ENCODE measurements around the gene IQCF5.
"Not testable (repeated sequence)": the region's sequence is repeated elsewhere in the genome, so short reads cannot be mapped to it uniquely, and the experiment has no call there.

Gene IQCF5
- 0 reads per million in 2 donors for total RNA-seq

GRCh38 chr3:51875501-51875900 lies at the start of gene IQCF5:
Gene IQCF5 (minus strand): TSS chr3:51875601. CDS start chr3:51875531, 70 bp downstream.
- no peak for DNase-seq

- no peak for DNase-seq
These were observed 45.7 kb upstream of the IQCF5 start for GRCh38 chr3:51921081-51921578.

GRCh38 chr3:51916418-51916817 lies 41.0 kb upstream of the IQCF5 start:
- no peak for DNase-seq

GRCh38 chr3:51908026-51908425 lies 32.6 kb upstream of the IQCF5 start:
- no peak for DNase-seq

GRCh38 chr3:51904034-51904823 lies 28.8 kb upstream of the IQCF5 start:
- DNase-seq: no peak

- DNase-seq: not testable (repeated sequence)
These were observed 27.0 kb upstream of the IQCF5 start for GRCh38 chr3:51902361-51902760.

GRCh38 chr3:51900043-51900442 lies 24.6 kb upstream of the IQCF5 start:
- not testable (repeated sequence) for DNase-seq

GRCh38 chr3:51897391-51897790 lies 22.0 kb upstream of the IQCF5 start:
- DNase-seq: no peak

GRCh38 chr3:51896607-51897305 lies 21.4 kb upstream of the IQCF5 start:
- no peak for DNase-seq

GRCh38 chr3:51894939-51895338 lies 19.5 kb upstream of the IQCF5 start:
- DNase-seq: no peak

- DNase-seq: no peak
These were observed 19.0 kb upstream of the IQCF5 start for GRCh38 chr3:51894391-51894790.

- DNase-seq: no peak
These were observed 16.0 kb upstream of the IQCF5 start for GRCh38 chr3:51891242-51892039.

GRCh38 chr3:51888463-51889105 lies 13.2 kb upstream of the IQCF5 start:
- no peak for DNase-seq

GRCh38 chr3:51887620-51888019 lies 12.2 kb upstream of the IQCF5 start:
- DNase-seq: no peak

- no peak for DNase-seq
These were observed 11.0 kb upstream of the IQCF5 start for GRCh38 chr3:51886447-51886846.

GRCh38 chr3:51879937-51880336 lies 4.5 kb upstream of the IQCF5 start:
- no peak for DNase-seq

- no peak for DNase-seq
These were observed 785 bp upstream of the IQCF5 start for GRCh38 chr3:51876186-51876585.

- DNase-seq: no peak
These were observed 512 bp downstream of the IQCF5 start for GRCh38 chr3:51874889-51875288.

- DNase-seq: no peak
These were observed 990 bp downstream of the IQCF5 start for GRCh38 chr3:51874411-51874810.

- no peak for DNase-seq
These were observed 1.5 kb downstream of the IQCF5 start for GRCh38 chr3:51873876-51874275.

GRCh38 chr3:51873253-51873766 lies 2.1 kb downstream of the IQCF5 start:
- DNase-seq: no peak

GRCh38 chr3:51869304-51869703 lies 6.1 kb downstream of the IQCF5 start:
- no peak for DNase-seq

Measured in T-helper 9 cell (primary cell).